ENCODE measurements around the gene CRYAA.
"Not testable (repeated sequence)": the region's sequence is repeated elsewhere in the genome, so short reads cannot be mapped to it uniquely, and the experiment has no call there.

CRYAA gene

GRCh38 chr21:43168708-43169107 is at the start of gene CRYAA:
Gene CRYAA, plus strand, starts transcription at chr21:43169008. Its CDS starts 92 bp downstream, at chr21:43169100.
- not testable (repeated sequence) for DNase-seq

GRCh38 chr21:43130094-43130493 is 38.7 kb upstream of the CRYAA start:
- DNase-seq, result not testable (repeated sequence)

- not testable (repeated sequence) for DNase-seq
These were observed 34.3 kb upstream of the CRYAA start for GRCh38 chr21:43134520-43134919.

- not testable (repeated sequence) for DNase-seq
These were observed 29.9 kb upstream of the CRYAA start for GRCh38 chr21:43138944-43139343.

- not testable (repeated sequence) for DNase-seq
These were observed 27.4 kb upstream of the CRYAA start for GRCh38 chr21:43141407-43141806.

GRCh38 chr21:43146637-43147036 is 22.2 kb upstream of the CRYAA start:
- not testable (repeated sequence) for DNase-seq

GRCh38 chr21:43147999-43148398 is 20.8 kb upstream of the CRYAA start:
- not testable (repeated sequence) for DNase-seq

- DNase-seq, result not testable (repeated sequence)
These were observed 19.5 kb upstream of the CRYAA start for GRCh38 chr21:43149344-43149743.

GRCh38 chr21:43153601-43154000 is 15.2 kb upstream of the CRYAA start:
- DNase-seq, result not testable (repeated sequence)

- DNase-seq, result not testable (repeated sequence)
These were observed 9.3 kb upstream of the CRYAA start for GRCh38 chr21:43159279-43160175.

GRCh38 chr21:43161826-43162707 is 6.7 kb upstream of the CRYAA start:
- not testable (repeated sequence) for DNase-seq

- not testable (repeated sequence) for DNase-seq
These were observed 6.1 kb upstream of the CRYAA start for GRCh38 chr21:43162708-43163205.

GRCh38 chr21:43164823-43165222 is 4.0 kb upstream of the CRYAA start:
- DNase-seq, result not testable (repeated sequence)

GRCh38 chr21:43165734-43166133 is 3.1 kb upstream of the CRYAA start:
- not testable (repeated sequence) for DNase-seq

- DNase-seq, result not testable (repeated sequence)
These were observed 550 bp downstream of the CRYAA start for GRCh38 chr21:43169230-43169886.

GRCh38 chr21:43169891-43170290 is 1.1 kb downstream of the CRYAA start:
- DNase-seq, result not testable (repeated sequence)

- not testable (repeated sequence) for DNase-seq
These were observed 4.0 kb downstream of the CRYAA start for GRCh38 chr21:43172812-43173211.

- DNase-seq, result not testable (repeated sequence)
These were observed 4.6 kb downstream of the CRYAA start for GRCh38 chr21:43173438-43173837.

GRCh38 chr21:43173930-43174329 is 5.1 kb downstream of the CRYAA start:
- not testable (repeated sequence) for DNase-seq

- DNase-seq, result not testable (repeated sequence)
These were observed 6.2 kb downstream of the CRYAA start for GRCh38 chr21:43174998-43175397.

- DNase-seq, result not testable (repeated sequence)
These were observed 7.8 kb downstream of the CRYAA start for GRCh38 chr21:43176621-43177020.
